ENCODE data around the gene AP3S1.
"Not testable (repeated sequence)": the region's sequence is repeated elsewhere in the genome, so short reads cannot be mapped to it uniquely, and the experiment has no call there.

AP3S1 gene

DNA sequence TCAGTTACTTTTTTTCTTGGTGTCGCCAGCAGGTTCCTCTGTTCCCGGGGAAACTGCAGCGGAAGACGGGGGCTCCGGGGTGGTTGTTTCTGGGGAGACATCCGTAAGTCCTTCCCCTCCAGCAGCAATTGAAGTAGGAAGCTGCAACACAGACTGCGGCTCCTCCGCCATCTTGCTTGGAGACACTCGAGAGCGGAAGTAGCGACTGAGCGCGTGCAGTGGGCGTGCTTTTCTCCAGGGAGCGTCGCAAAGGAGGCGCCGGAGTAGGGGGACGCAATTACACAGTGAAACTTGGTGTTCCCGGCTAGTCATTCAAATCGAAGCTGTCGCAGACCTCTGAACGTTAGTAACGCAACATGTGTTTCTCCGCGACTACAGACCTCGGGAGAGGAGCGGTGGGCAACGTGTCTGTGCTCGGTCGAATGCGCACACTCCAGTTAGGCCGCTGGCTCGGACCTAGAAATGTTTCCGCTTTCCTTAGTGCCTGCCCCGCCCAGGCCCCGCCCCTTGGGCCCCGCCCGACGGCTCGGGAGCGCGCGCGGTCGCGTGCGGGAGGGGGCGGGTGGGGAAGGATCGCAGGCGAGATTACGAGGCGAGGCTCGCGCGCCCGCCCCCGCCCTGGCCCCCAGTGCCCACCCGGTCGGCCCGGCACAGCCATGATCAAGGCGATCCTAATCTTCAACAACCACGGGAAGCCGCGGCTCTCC is at the start of gene AP3S1, which contains the start of gene ATG12:
TSS of gene AP3S1 (plus strand) at position 554 of the 707 bp plus-strand sequence. CDS start at position 657, 103 bp downstream.
TSS of gene ATG12 (minus strand) at position 184 of the 707 bp plus-strand sequence. CDS start at position 171, 13 bp downstream.
- peak; percentile 87 for DNase-seq

DNA sequence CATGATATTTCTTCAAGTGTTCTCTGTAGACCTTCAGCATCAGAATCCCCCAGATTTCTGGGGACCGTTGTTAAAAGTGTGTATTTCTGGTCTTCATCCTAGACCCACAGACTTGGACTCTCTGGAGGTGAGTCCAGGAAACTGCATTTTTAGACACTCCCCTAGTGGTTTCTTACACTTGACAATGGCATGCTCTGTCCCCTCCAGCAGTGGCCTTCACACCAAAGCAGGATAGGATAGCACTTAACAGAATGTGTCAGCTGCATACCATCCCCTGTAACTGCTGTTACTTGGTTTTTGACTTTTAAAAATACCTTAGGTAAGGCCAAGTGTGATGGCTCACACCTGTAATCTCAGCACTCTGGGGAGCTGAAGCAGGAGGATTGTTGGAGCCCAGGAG is 46.0 kb upstream of the AP3S1 start:
- no peak for DNase-seq

GRCh38 chr5:115796656-115797055 is 45.1 kb upstream of the AP3S1 start:
- no peak for DNase-seq

DNA sequence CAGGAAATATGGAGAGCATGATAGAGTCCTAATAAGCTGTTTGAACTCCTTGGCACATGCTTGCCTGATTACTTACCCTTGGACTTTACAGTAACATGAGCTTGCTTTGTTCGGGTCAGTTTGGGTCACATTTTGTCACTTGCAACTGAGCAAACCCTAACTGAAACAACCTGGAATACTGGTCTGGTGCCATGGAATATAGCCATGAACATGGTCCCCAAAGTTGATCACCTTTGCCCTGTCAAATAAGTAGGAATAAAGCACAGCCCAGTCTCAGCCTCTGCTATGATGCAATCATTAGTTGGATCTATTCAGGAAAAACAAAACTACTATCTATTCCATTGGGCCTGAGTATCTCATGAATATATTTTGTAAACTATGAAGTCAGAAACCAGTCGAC is 43.5 kb upstream of the AP3S1 start:
- DNase-seq: no peak

GRCh38 chr5:115800108-115800507 is 41.6 kb upstream of the AP3S1 start:
- no peak for DNase-seq

DNA sequence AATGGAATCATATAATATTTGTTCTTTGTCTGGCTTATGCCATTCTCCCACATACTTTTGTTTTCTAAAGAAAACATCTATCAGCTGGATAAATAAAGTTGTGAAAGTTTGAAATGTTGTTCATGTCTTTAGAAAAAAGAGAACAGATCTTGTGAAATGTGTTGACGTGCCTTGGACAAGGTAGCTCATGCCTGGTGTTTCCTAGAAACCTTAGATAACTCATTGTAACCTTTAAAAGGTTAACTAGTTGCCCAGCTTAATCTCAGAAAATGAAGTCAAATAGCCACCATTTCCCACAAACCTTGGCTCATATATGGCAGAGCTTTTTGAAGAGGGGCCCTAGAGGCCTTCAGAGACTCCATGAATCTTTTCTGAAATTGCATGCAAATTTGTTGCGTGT is 40.6 kb upstream of the AP3S1 start:
- no peak for DNase-seq

DNA sequence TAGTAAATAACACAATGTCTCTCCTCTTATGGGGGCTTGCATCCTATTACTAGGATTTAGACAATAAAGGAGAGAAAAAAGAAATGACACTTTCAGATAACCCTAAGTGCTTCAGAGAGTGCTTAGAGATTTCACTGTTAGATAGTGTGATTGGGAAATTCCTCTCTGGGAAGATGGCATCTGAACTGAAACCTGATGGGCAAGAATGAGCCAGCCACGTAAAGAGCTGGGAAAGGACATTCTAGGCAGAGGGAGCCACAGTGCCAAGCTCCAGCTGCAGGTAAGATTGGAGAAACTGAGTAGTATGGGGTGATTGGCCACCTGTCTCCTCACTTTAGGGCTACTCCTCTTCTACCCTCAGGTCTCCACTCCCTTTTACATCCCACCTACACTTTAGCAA is 39.8 kb upstream of the AP3S1 start:
- DNase-seq: no peak

DNA sequence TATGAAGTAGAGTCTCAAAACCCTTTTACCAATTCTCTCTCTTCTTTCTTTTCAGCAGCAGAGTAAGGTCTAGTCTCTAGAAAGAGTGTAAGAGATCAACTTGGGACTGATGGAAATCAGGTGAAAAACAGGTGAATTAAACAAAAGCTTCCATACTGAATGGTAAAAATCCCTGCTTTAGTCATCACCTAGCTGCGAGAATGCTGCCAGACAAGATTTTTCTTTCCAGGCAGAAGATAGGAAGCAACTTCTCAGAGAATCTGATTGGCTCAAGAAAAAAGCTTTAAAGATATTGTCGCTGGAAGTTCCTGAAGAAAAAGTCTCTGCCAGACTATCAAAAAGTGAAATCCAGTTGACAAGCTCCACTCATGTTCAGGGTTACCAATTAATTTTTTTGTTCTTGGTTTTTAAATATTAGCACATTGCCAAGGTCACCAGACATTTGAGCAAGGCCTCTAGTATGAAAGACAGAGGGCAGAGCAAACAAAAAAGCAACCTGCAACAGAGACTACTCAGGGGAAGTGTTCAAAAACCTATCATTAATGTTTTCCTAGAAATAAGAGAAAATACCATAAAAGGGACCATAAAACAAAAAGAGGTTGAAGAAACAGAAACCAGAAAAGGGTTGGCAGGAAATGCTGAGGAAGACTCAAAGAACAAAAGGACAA is 34.6 kb upstream of the AP3S1 start:
- no peak for DNase-seq

GRCh38 chr5:115807654-115808052 is 34.1 kb upstream of the AP3S1 start:
- DNase-seq: no peak

DNA sequence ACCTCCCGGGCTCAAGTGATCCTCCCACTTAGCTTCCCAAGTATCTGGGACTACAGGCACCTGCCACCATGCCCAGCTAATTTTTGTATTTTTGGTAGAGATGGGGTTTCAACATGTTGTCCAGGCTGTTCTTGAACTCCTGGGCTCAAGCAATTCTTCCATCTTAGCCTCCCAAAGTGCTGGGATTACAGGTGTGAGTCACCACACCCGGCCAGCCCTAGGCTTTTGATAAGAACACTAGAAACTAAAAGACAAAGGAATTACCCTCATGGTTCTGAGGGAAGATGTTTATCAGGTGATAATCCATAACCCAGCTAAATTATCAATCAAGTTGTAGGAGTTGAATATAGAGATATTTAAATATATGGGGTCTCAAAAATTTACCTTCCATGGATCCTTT is 33.7 kb upstream of the AP3S1 start:
- DNase-seq: not testable (repeated sequence)

- DNase-seq: no peak
These were observed 31.8 kb upstream of the AP3S1 start for GRCh38 chr5:115809946-115810345.

DNA sequence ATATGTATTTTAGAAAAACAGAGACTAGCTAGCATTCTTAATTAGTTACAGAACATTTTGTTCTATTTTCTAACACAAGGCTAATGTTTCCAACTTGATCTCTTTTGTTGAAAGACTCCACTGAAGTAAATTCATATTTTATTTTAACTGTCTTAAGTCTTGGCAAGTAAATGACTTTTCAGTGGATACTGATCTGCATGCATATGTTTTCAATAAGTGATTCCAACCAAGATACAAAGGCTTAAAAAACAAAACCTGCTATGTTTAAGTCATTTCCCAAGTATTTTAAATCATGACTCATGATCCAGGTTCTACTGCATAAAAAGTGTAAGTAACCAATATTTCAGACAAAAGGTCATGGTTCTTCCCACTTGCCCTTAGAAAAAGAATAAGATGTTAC is 31.0 kb upstream of the AP3S1 start:
- no peak for DNase-seq

GRCh38 chr5:115811406-115811805 is 30.3 kb upstream of the AP3S1 start:
- no peak for DNase-seq

- no peak for DNase-seq
These were observed 29.4 kb upstream of the AP3S1 start for GRCh38 chr5:115812372-115812771.

GRCh38 chr5:115813719-115814118 is 28.0 kb upstream of the AP3S1 start:
- DNase-seq: no peak

GRCh38 chr5:115815006-115815692 is 26.6 kb upstream of the AP3S1 start:
- no peak for DNase-seq

DNA sequence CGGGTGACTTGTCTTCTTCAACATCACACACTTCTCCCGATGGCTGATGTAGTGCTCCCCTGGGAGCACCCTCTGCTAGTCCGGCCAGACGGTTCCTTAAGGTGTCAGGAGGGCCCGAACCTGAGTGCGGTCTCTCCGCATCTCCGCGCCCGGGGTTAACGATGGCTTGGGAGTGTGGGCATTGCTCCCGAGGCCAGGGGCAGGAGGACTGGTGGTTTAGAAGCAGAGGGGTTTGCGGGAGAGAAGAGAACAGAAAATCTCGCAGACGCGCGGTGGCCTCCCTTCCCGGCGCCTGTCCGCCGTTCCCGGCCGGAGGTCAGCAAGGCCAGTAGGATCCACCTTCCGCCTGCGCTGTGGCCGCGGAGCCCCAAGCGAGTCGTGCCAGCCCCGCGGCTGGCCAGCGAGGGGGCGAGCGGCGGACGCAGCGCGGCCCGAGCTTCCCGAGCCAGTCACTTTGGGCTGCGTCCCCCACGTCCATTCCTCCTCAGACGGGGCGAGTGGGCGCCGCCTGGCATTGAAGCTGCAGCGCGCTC is 26.0 kb upstream of the AP3S1 start:
- DNase-seq: no peak

DNA sequence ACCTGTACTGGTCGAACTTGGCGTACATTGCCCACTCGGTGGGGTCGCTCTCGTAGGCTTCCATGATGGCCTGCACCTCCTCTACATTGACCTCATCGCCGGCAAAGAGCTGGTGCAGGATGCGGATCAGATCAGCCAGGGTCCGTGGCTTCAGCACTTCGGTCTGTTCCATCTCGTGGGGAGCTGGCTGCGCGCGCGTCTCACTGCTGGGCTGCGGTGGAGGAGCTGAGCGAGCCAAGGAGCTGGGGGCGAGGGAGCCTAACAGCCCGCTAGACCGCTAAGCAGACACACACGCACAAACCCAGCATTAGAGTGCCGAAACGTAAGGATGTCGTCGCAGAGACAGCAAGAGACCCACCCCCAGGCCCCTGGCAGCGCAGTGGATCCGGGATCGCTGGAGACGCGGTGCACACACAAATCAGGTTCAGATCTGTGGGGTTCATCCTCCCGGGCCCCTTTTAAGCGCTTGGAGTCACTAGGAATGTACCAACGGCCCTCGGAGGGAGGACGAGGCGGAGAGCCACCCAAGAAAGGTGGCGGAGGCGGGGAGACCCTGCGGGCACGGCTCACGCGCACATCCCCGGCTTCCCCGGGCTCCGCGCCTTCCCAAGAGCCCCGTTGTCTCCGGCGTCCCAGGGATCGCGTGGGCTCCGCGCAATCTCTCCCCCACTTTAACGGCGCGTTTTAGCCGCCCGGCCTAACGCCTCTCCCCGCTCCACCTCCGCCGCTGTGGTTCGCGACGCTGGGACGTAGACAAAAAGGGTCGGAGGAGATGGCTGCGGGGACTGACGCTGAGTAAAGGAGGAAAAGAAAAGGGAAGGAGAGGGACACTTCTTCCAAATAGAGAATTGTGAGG is 25.3 kb upstream of the AP3S1 start, which contains the start of gene CDO1:
TSS of gene CDO1 (minus strand) at position 434 of the 856 bp plus-strand sequence. CDS start at position 172, 262 bp downstream.
- no peak for DNase-seq

GRCh38 chr5:115817386-115817785 is 24.3 kb upstream of the AP3S1 start:
- no peak for DNase-seq

DNA sequence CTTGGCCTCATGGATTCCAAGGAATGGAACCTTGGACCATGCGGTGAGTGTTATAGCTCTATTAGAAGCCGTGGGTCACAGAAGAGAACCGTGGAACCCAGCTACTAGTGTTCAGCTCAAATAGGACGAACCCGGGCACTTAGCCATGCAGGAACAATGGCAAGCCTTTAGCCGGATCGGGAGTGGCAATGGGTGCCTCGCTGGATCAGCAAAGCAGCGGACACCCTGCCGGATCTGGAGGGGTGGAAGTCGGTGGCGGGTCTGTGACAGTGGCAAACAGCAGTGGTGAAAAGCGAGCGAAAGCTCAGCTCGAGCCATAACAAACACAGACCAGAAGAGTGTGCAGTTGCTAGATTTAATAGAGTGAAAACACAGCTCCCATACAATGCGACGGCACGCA is 22.9 kb upstream of the AP3S1 start:
- DNase-seq: no peak

GRCh38 chr5:115820846-115821245 is 20.9 kb upstream of the AP3S1 start:
- no peak for DNase-seq

- DNase-seq: not testable (repeated sequence)
These were observed 16.8 kb upstream of the AP3S1 start for GRCh38 chr5:115824983-115825382.

DNA sequence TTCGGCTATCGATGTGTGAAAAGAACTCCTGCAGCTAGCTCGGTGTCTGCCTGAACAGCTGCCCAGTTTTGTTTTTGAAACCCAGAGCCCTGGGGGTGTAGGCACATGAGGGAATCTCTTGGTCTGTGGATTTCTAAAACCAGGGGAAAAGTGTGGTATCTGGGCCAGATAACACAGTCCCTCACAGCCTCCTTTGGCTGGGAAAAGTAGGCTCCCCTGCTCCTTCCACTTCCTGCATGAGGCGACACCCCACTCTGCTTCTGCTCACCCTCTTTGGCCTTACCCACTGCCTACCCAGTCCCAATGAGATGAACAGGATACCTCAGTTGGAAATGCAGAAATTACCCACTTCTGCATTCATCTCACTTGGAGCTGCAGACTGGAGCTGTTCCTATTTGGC is 15.8 kb upstream of the AP3S1 start:
- no peak for DNase-seq

All from NCI-H748 treated with DMSO at 0.1 percent for 48 hours (cell line).